H9 (cell line): Measurements from ENCODE around the gene STRIT1. TPM values are rescaled to one million over a fixed set of nuclear protein-coding genes. Genes with fewer than 3 reads are reported as not detected.

Source experiments
- DNase-seq: peaks from one replicate; pipeline ENCODE4 v3.0.0-alpha.2; 2017
- H2AFZ ChIP-seq: one replicate; pipeline ENCODE4 v1.6.1; 2013; ENCODE audit warnings: mild to moderate bottlenecking, low read length, control low read depth, moderate library complexity
- H2AK5ac ChIP-seq: 2 replicates; pipeline ENCODE4 v1.6.1; 2013; ENCODE audit warnings: low read length, control low read depth, mixed read lengths; ENCODE audit not compliant: insufficient read length
- H2BK120ac ChIP-seq: one replicate; pipeline ENCODE4 v1.6.1; 2013; ENCODE audit warnings: low read depth, mild to moderate bottlenecking, low read length, control low read depth, inconsistent platforms; ENCODE audit not compliant: poor library complexity, severe bottlenecking
- H2BK12ac ChIP-seq: 2 replicates; pipeline ENCODE4 v1.6.1; 2013; ENCODE audit warnings: low read length, control low read depth, mixed read lengths, low read depth; ENCODE audit not compliant: insufficient read length
- H2BK15ac ChIP-seq: 2 replicates; pipeline ENCODE4 v1.6.1; 2013; ENCODE audit warnings: low read depth, low read length, control low read depth
- H2BK20ac ChIP-seq: one replicate; pipeline ENCODE4 v1.6.1; 2013; ENCODE audit warnings: low read depth, mild to moderate bottlenecking, low read length, control low read depth, inconsistent platforms; ENCODE audit not compliant: poor library complexity, severe bottlenecking
- H2BK5ac ChIP-seq: 2 replicates; pipeline ENCODE4 v1.6.1; 2013; ENCODE audit warnings: low read length, control low read depth, mixed read lengths; ENCODE audit not compliant: insufficient read length
- H3K14ac ChIP-seq: 2 replicates; pipeline ENCODE4 v1.6.1; 2013; ENCODE audit warnings: low read length, control low read depth; ENCODE audit not compliant: insufficient read depth
- H3K18ac ChIP-seq: 2 replicates; pipeline ENCODE4 v1.6.1; 2013; ENCODE audit warnings: low read depth, mild to moderate bottlenecking, mixed read lengths, low read length, control low read depth; ENCODE audit not compliant: insufficient read length
- H3K23ac ChIP-seq: 2 replicates; pipeline ENCODE4 v1.6.1; 2013; ENCODE audit warnings: low read length, control low read depth, mixed read lengths, low read depth; ENCODE audit not compliant: insufficient read length
- H3K23me2 ChIP-seq: 2 replicates; pipeline ENCODE4 v1.6.1; 2013; ENCODE audit warnings: low read depth, mild to moderate bottlenecking, mixed read lengths, low read length, control low read depth; ENCODE audit not compliant: insufficient read length, poor library complexity, severe bottlenecking
- H3K27ac ChIP-seq: 2 replicates; pipeline ENCODE4 v1.5.1; 2013; ENCODE audit warnings: low read length, control low read depth, mixed read lengths, low read depth; ENCODE audit not compliant: insufficient read length
- H3K27me3 ChIP-seq: 2 replicates; pipeline ENCODE4 v1.6.1; 2013; ENCODE audit warnings: low read length, control low read depth, inconsistent platforms; ENCODE audit not compliant: insufficient read depth
- H3K4ac ChIP-seq: 2 replicates; pipeline ENCODE4 v1.6.1; 2013; ENCODE audit warnings: low read depth, mild to moderate bottlenecking, control low read depth, inconsistent platforms, low read length, moderate library complexity
- H3K4me1 ChIP-seq: 2 replicates; pipeline ENCODE4 v1.6.1; 2013; ENCODE audit warnings: low read length, control low read depth, inconsistent platforms; ENCODE audit not compliant: insufficient read depth
- H3K4me2 ChIP-seq: 2 replicates; pipeline ENCODE4 v1.6.1; 2013; ENCODE audit warnings: low read length, control low read depth, mixed read lengths; ENCODE audit not compliant: insufficient read length, insufficient read depth
- H3K56ac ChIP-seq: 2 replicates; pipeline ENCODE4 v1.6.1; 2013; ENCODE audit warnings: low read depth, mild to moderate bottlenecking, mixed read lengths, low read length, control low read depth; ENCODE audit not compliant: insufficient read length
- H3K79me1 ChIP-seq: 2 replicates; pipeline ENCODE4 v1.6.1; 2013; ENCODE audit warnings: low read depth, mild to moderate bottlenecking, moderate library complexity, low read length, control low read depth, inconsistent platforms; ENCODE audit not compliant: insufficient read depth, poor library complexity, severe bottlenecking
- H3K79me2 ChIP-seq: 2 replicates; pipeline ENCODE4 v1.6.1; 2013; ENCODE audit warnings: low read length, control low read depth, inconsistent platforms; ENCODE audit not compliant: insufficient read depth
- H3K9ac ChIP-seq: 2 replicates; pipeline ENCODE4 v1.6.1; 2013; ENCODE audit warnings: low read length, control low read depth, mixed read lengths; ENCODE audit not compliant: insufficient read length; ENCODE audit errors: extremely low read depth
- H3K9me3 ChIP-seq: one replicate; pipeline ENCODE4 v1.6.1; 2013; ENCODE audit warnings: low read depth, low read length, inconsistent platforms; ENCODE audit not compliant: control insufficient read depth
- H3T11ph ChIP-seq: one replicate; pipeline ENCODE4 v1.6.1; 2013; ENCODE audit warnings: mild to moderate bottlenecking, low read length, control low read depth, inconsistent platforms
- H4K20me1 ChIP-seq: one replicate; pipeline ENCODE4 v1.6.1; 2013; ENCODE audit not compliant: control insufficient read depth, insufficient read length, insufficient read depth
- H4K5ac ChIP-seq: 2 replicates; pipeline ENCODE4 v1.6.1; 2013; ENCODE audit warnings: low read depth, mild to moderate bottlenecking, mixed read lengths, low read length, control low read depth; ENCODE audit not compliant: insufficient read length
- H4K8ac ChIP-seq: replicated peaks from 2 replicates; pipeline ENCODE4 v1.6.1; 2013; ENCODE audit warnings: low read length, control low read depth, mixed read lengths, low read depth; ENCODE audit not compliant: insufficient read length
- H4K91ac ChIP-seq: 2 replicates; pipeline ENCODE4 v1.6.1; 2013; ENCODE audit warnings: low read depth, mild to moderate bottlenecking, moderate library complexity, mixed read lengths, low read length, control low read depth; ENCODE audit not compliant: insufficient read length
- H3K27ac Mint-ChIP-seq, 3 experiments: 2 replicates in 2 of 3; 3 replicates in 1 of 3; pipeline ENCODE4 v1.8.0; 2020 to 2021; ENCODE audit warnings: mixed read lengths in 3 of 3, mild to moderate bottlenecking in 1 of 3, moderate library complexity in 1 of 3
- H3K27me3 Mint-ChIP-seq: 2 replicates; pipeline ENCODE4 v1.8.0; 2021; ENCODE audit warnings: low read depth, mild to moderate bottlenecking, moderate library complexity, mixed read lengths
- H3K36me3 Mint-ChIP-seq, 3 experiments: 2 replicates in 2 of 3; 3 replicates in 1 of 3; pipeline ENCODE4 v1.8.0; 2020 to 2021; ENCODE audit warnings: low read depth in 3 of 3, mixed read lengths in 3 of 3; ENCODE audit not compliant: insufficient read depth in 1 of 3
- H3K4me1 Mint-ChIP-seq, 2 experiments: 2 replicates each; pipeline ENCODE4 v1.8.0; 2020; ENCODE audit warnings: mixed read lengths in 2 of 2
- H3K4me3 Mint-ChIP-seq, 2 experiments: 2 replicates in 1 of 2; 3 replicates in 1 of 2; pipeline ENCODE4 v1.8.0; 2020 to 2021; ENCODE audit warnings: mild to moderate bottlenecking in 2 of 2, mixed read lengths in 2 of 2, moderate library complexity in 1 of 2
- H3K9me3 Mint-ChIP-seq, 2 experiments: 2 replicates in 1 of 2; 3 replicates in 1 of 2; pipeline ENCODE4 v1.8.0; 2020; ENCODE audit warnings: mild to moderate bottlenecking in 2 of 2, mixed read lengths in 2 of 2, moderate library complexity in 1 of 2
- total RNA-seq: library from RNA; stranded (reverse); gene quantifications from 2 replicates; pipeline ENCODE4 v1.2.1, GENCODE V29; 2021
- TF ChIP-seq, protein P1 (sequence below): fragments of 200-600 bp; sonication (generic); conservative IDR thresholded peaks from 3 replicates; pipeline ENCODE4 v1.8.0; 2021; ENCODE audit warnings: antibody characterized with exemption, mild to moderate bottlenecking

STRIT1 gene
- total RNA-seq, 1 experiment from 2014 or later, result not detected

GRCh38 chr3:155296413-155296812 is 2.9 kb upstream of the STRIT1 start:
- no peak overlapping the region for H3K23ac ChIP-seq
- H3K9me3 Mint-ChIP-seq, result peaks cover 22 to 24% of the 10 kb centered on the region in 2 experiments
- H3K4me1 ChIP-seq, result no peaks in the 10 kb centered on the region
- no peak overlapping the region for H2BK20ac ChIP-seq
- H3K36me3 Mint-ChIP-seq, result peaks cover 2 to 21% (median 20%) of the 10 kb centered on the region in 3 experiments; a peak in 6 of 7 replicates
- H3K27ac Mint-ChIP-seq, result no peak overlapping the region
- no peak overlapping the region for H3K4me3 Mint-ChIP-seq
- H2AK5ac ChIP-seq, result no peak overlapping the region
- H3K56ac ChIP-seq, result no peak overlapping the region
- H3K23me2 ChIP-seq, result no peaks in the 10 kb centered on the region
- no peak overlapping the region for H3K9ac ChIP-seq
- no peak overlapping the region for H2AFZ ChIP-seq
- H3K18ac ChIP-seq, result no peak overlapping the region
- H4K8ac ChIP-seq, result no peak overlapping the region
- H4K20me1 ChIP-seq, result no peaks in the 10 kb centered on the region
- no peak overlapping the region for H3K4me2 ChIP-seq
- H3K27ac ChIP-seq, result no peak overlapping the region
- no peak overlapping the region for H2BK12ac ChIP-seq
- H3K27me3 Mint-ChIP-seq, result no peaks in the 10 kb centered on the region
- H3K4me1 Mint-ChIP-seq, result peaks cover 8 to 11% of the 10 kb centered on the region in 2 experiments
- H3K9me3 ChIP-seq, result peaks cover 9% of the 10 kb centered on the region
- no peak overlapping the region for H2BK15ac ChIP-seq
- TF ChIP-seq, protein P1, sequence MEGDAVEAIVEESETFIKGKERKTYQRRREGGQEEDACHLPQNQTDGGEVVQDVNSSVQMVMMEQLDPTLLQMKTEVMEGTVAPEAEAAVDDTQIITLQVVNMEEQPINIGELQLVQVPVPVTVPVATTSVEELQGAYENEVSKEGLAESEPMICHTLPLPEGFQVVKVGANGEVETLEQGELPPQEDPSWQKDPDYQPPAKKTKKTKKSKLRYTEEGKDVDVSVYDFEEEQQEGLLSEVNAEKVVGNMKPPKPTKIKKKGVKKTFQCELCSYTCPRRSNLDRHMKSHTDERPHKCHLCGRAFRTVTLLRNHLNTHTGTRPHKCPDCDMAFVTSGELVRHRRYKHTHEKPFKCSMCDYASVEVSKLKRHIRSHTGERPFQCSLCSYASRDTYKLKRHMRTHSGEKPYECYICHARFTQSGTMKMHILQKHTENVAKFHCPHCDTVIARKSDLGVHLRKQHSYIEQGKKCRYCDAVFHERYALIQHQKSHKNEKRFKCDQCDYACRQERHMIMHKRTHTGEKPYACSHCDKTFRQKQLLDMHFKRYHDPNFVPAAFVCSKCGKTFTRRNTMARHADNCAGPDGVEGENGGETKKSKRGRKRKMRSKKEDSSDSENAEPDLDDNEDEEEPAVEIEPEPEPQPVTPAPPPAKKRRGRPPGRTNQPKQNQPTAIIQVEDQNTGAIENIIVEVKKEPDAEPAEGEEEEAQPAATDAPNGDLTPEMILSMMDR, result no peak
- H3K79me2 ChIP-seq, result no peaks in the 10 kb centered on the region
- no peak overlapping the region for H3K14ac ChIP-seq
- no peak overlapping the region for H2BK120ac ChIP-seq
- H3K79me1 ChIP-seq, result no peaks in the 10 kb centered on the region
- H3K4ac ChIP-seq, result no peak overlapping the region
- no peak for DNase-seq
- H2BK5ac ChIP-seq, result no peak overlapping the region
- no peak overlapping the region for H3T11ph ChIP-seq
- H4K5ac ChIP-seq, result no peak overlapping the region
- H4K91ac ChIP-seq, result no peak overlapping the region
- H3K27me3 ChIP-seq, result no peaks in the 10 kb centered on the region
